HCT116 (cell line): Measurements from ENCODE around the gene SEMA4D. TPM values are rescaled to one million over a fixed set of nuclear protein-coding genes. Genes with fewer than 3 reads are reported as not detected.

Source experiments
- ATAC-seq: fragments of 200-7000 bp; cut with Tn5 transposase; 2 replicates; pipeline ENCODE4 v1.9.1; 2020; ENCODE audit warnings: mild to moderate bottlenecking, moderate library complexity
- BruUV-seq: library from RNA; stranded (reverse); fragments of 400-500 nt; replicated peaks from 2 replicates; lab custom pipeline; 2021; lab: Mats Ljungman, UMichigan
- CTCF ChIA-PET: fragments of 300-600 bp; sonication (Branson Sonifier 250); formaldehyde crosslinking; loops from one replicate; lab custom pipeline; 2021; ENCODE audit warnings: antibody characterized with exemption; lab: Charles Lee
- POLR2A ChIA-PET: fragments of 300-600, 350-600 bp; sonication (Branson Sonifier 250); formaldehyde crosslinking; loops from one replicate; lab custom pipeline; 2021; ENCODE audit warnings: antibody characterized with exemption; lab: Charles Lee
- RAD21 ChIA-PET, 2 experiments: fragments of 300-600 bp; sonication (Branson Sonifier 250); formaldehyde crosslinking; loops; one replicate each; lab custom pipeline; 2023; ENCODE audit warnings: low total read pairs in 2 of 2; ENCODE audit not compliant: uncharacterized antibody in 2 of 2, unreplicated experiment in 2 of 2, low non-redundant PET in 1 of 2; lab: Charles Lee
- DNase-seq: peaks from one replicate; pipeline ENCODE4 v3.0.0-alpha.2; 2010; ENCODE audit warnings: low read depth, low spot score
- H2AFZ ChIP-seq: fragments of 200-600 bp; shearing (Covaris generic), sonication (generic); 2 replicates; pipeline ENCODE4 v1.6.1; 2017; ENCODE audit warnings: low read depth, mixed run types, mixed read lengths, antibody characterized with exemption, low read length; ENCODE audit not compliant: poor library complexity, severe bottlenecking
- H3K27ac ChIP-seq: 2 replicates; pipeline ENCODE4 v1.5.1; 2012; ENCODE audit warnings: low read depth, low read length
- H3K27me3 ChIP-seq: fragments of 200-600 bp; sonication (generic); 2 replicates; pipeline ENCODE4 v1.6.1; 2016; ENCODE audit warnings: mixed run types, low read length, mixed read lengths; ENCODE audit not compliant: insufficient read depth
- H3K36me3 ChIP-seq, 2 experiments: fragments of 200-500 bp in 1 of 2; fragments of 200-600 bp in 1 of 2; sonication (Bioruptor generic) in 1 of 2; sonication (generic) in 1 of 2; 2 replicates each; pipeline versions ENCODE4 v1.5.1 to v1.6.1; 2014 to 2016; ENCODE audit warnings: low read length in 2 of 2, inconsistent platforms in 1 of 2, mixed read lengths in 1 of 2, mixed run types in 1 of 2; ENCODE audit not compliant: insufficient read depth in 2 of 2, control insufficient read depth in 1 of 2
- H3K4me1 ChIP-seq, 2 experiments: fragments of 200-600 bp in 1 of 2; sonication (generic) in 1 of 2; 2 replicates each; pipeline versions ENCODE4 v1.5.1 to v1.6.1; 2012 to 2017; ENCODE audit warnings: low read length in 2 of 2, inconsistent platforms in 1 of 2, mild to moderate bottlenecking in 1 of 2, mixed read lengths in 1 of 2, mixed run types in 1 of 2, moderate library complexity in 1 of 2; ENCODE audit not compliant: insufficient read depth in 2 of 2, control insufficient read depth in 1 of 2
- H3K4me2 ChIP-seq: fragments of 200-600 bp; sonication (generic); 2 replicates; pipeline ENCODE4 v1.6.1; 2017; ENCODE audit warnings: mixed run types, low read length, mixed read lengths
- H3K4me3 ChIP-seq, 2 experiments: fragments of 200-600 bp in 1 of 2; sonication (generic) in 1 of 2; replicated peaks in 1 of 2; 2 replicates each; pipeline ENCODE4 v1.5.1; 2011 to 2016; ENCODE audit warnings: low read length in 2 of 2, control low read depth in 1 of 2, low read depth in 1 of 2, mild to moderate bottlenecking in 1 of 2, mixed read lengths in 1 of 2, mixed run types in 1 of 2
- H3K79me2 ChIP-seq: fragments of 200-600 bp; sonication (generic); 2 replicates; pipeline ENCODE4 v1.6.1; 2017; ENCODE audit warnings: mild to moderate bottlenecking, mixed run types, low read length, moderate library complexity, mixed read lengths; ENCODE audit not compliant: insufficient read depth
- H3K9ac ChIP-seq: fragments of 200-600 bp; sonication (generic); 2 replicates; pipeline ENCODE4 v1.6.1; 2016; ENCODE audit warnings: low read length, mixed read lengths
- H3K9me2 ChIP-seq: fragments of 200-600 bp; sonication (generic), shearing (Covaris generic); 2 replicates; pipeline ENCODE4 v1.6.1; 2017; ENCODE audit warnings: mixed run types, mild to moderate bottlenecking, moderate library complexity; ENCODE audit not compliant: insufficient read depth
- H3K9me3 ChIP-seq, 2 experiments: fragments of 200-500 bp in 1 of 2; fragments of 200-600 bp in 1 of 2; sonication (Bioruptor generic) in 1 of 2; sonication (generic) in 1 of 2; 2 replicates each; pipeline ENCODE4 v1.6.1; 2014 to 2017; ENCODE audit warnings: low read length in 2 of 2, mixed read lengths in 2 of 2, inconsistent platforms in 1 of 2, low read depth in 1 of 2, mild to moderate bottlenecking in 1 of 2, mixed run types in 1 of 2, moderate library complexity in 1 of 2; ENCODE audit not compliant: control insufficient read depth in 1 of 2, insufficient read depth in 1 of 2
- H4K20me1 ChIP-seq: fragments of 200-600 bp; sonication (generic), shearing (Covaris generic); 2 replicates; pipeline ENCODE4 v1.6.1; 2017; ENCODE audit warnings: mixed run types, mild to moderate bottlenecking, moderate library complexity; ENCODE audit not compliant: insufficient read depth
- EZH2phosphoT487 ChIP-seq: fragments of 200-600 bp; IDR thresholded peaks from 2 replicates; pipeline ENCODE4 v1.6.1; 2018; ENCODE audit warnings: antibody characterized with exemption, borderline replicate concordance
- RAD21 ChIP-seq: IDR thresholded peaks from 2 replicates; pipeline ENCODE4 v1.6.1; 2012; ENCODE audit warnings: low read depth, mild to moderate bottlenecking
- SRF ChIP-seq: IDR thresholded peaks from 2 replicates; pipeline ENCODE4 v1.6.1; 2012; ENCODE audit warnings: low read depth
- intact Hi-C: fragments of 100-400 bp; cut with micrococcal nuclease; formaldehyde crosslinking; loops from 2 replicates; pipeline ENCODE4 v1.10.0; 2022
- total RNA-seq: library from RNA; stranded (reverse); gene quantifications from one replicate; pipeline ENCODE4 v1.2.1, GENCODE V29; 2021; ENCODE audit not compliant: unreplicated experiment
- TF ChIP-seq, protein P1 (sequence below): IDR thresholded peaks from 2 replicates; pipeline ENCODE4 v1.6.1; 2012
- TF ChIP-seq, protein P2 (sequence below): IDR thresholded peaks from 2 replicates; pipeline ENCODE4 v1.6.1; 2012
- TF ChIP-seq, protein P3 (sequence below): IDR thresholded peaks from 2 replicates; pipeline ENCODE4 v1.6.1; 2011; ENCODE audit warnings: mild to moderate bottlenecking, low read length, moderate library complexity; ENCODE audit not compliant: insufficient replicate concordance; ENCODE audit errors: extremely low read depth

The SEMA4D gene
- total RNA-seq, 1 experiment from 2014 or later: 32.0 TPM

DNA sequence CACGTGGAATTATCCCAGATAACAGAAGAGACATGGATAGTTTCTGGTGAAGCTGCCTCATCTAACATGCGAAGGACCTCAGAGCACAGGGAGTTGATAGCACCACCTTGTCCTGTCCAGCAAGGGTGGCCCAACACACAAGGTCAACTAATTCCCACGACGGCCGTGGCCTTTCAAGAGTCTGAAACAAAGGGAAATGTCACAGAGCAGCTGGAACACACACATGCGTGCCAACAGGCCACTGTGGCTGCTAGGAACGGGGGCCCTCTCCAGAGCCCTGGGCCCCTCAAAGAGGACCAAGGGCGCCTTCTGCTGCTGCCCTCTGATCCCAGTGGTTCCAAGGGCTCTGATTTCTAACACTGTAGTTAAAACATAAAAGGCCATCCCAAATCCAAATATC is 128.9 kb downstream of the SEMA4D start (continued):
- TF ChIP-seq, protein P1, sequence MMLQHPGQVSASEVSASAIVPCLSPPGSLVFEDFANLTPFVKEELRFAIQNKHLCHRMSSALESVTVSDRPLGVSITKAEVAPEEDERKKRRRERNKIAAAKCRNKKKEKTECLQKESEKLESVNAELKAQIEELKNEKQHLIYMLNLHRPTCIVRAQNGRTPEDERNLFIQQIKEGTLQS: no peak
- TF ChIP-seq, protein P2, sequence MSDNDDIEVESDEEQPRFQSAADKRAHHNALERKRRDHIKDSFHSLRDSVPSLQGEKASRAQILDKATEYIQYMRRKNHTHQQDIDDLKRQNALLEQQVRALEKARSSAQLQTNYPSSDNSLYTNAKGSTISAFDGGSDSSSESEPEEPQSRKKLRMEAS: no peak
- TF ChIP-seq SRF: no peak
- TF ChIP-seq, all 23 proteins: peak for 0

DNA sequence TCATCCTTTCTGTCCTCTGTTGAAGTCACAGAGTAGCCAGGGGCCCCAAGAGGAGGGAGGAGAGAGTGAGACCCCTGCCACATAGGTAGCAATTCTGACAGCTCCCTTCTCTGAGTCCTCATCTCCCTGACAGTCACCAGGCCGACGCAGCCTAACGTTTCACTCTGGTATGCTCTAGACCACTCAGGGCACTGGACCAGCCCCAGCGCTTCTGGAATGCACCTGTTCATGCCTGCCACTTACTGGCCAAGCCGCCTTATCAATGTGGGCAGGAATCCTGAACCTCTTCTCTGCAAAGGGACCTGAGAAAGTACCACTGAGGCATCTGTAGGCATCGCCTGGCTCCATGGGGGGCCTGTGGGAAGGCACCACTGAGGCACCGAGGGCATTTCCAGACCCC is 129.4 kb downstream of the SEMA4D start:
- H3K4me2 ChIP-seq: no peak overlapping the region
- no TSS peak for BruUV-seq
- no peaks in the 10 kb centered on the region for H3K4me1 ChIP-seq
- no peaks in the 10 kb centered on the region for H3K9me2 ChIP-seq
- no peak overlapping the region for H3K4me3 ChIP-seq
- intact Hi-C loops: no loop called here
- H3K27me3 ChIP-seq: no peaks in the 10 kb centered on the region
- ATAC-seq (no peak), DNase-seq (no peak)
- ChIA-PET RAD21 (no interaction called here), POLR2A (no interaction called here), CTCF (no interaction called here)
- H3K9me3 ChIP-seq: no peaks in the 10 kb centered on the region
- H2AFZ ChIP-seq: no peak overlapping the region
- H4K20me1 ChIP-seq: no peaks in the 10 kb centered on the region
- no peaks in the 10 kb centered on the region for H3K79me2 ChIP-seq
- no peaks in the 10 kb centered on the region for H3K36me3 ChIP-seq
- H3K27ac ChIP-seq: no peak overlapping the region
- no peak overlapping the region for H3K9ac ChIP-seq
- TF ChIP-seq, protein P3, sequence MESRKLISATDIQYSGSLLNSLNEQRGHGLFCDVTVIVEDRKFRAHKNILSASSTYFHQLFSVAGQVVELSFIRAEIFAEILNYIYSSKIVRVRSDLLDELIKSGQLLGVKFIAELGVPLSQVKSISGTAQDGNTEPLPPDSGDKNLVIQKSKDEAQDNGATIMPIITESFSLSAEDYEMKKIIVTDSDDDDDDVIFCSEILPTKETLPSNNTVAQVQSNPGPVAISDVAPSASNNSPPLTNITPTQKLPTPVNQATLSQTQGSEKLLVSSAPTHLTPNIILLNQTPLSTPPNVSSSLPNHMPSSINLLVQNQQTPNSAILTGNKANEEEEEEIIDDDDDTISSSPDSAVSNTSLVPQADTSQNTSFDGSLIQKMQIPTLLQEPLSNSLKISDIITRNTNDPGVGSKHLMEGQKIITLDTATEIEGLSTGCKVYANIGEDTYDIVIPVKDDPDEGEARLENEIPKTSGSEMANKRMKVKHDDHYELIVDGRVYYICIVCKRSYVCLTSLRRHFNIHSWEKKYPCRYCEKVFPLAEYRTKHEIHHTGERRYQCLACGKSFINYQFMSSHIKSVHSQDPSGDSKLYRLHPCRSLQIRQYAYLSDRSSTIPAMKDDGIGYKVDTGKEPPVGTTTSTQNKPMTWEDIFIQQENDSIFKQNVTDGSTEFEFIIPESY: no peak
- TF ChIP-seq EZH2phosphoT487: no peak
- no peak for TF ChIP-seq RAD21
